Prostate gland (tissue), 2 donors: ENCODE results near the gene STAG2. TPM values are rescaled to one million over a fixed set of nuclear protein-coding genes. Genes with fewer than 3 reads are reported as not detected.

Experiments used
- DNase-seq: peaks from one replicate; pipeline ENCODE4 v3.0.0-alpha.2; 2019; ENCODE audit warnings: low spot score
- H3K27ac ChIP-seq, 2 donors: fragments of 200-600 bp; sonication (generic); 2 replicates each; pipeline ENCODE4 v1.5.1; 2017 to 2019
- H3K27me3 ChIP-seq: fragments of 200-600 bp; sonication (generic); replicated peaks from 2 replicates; pipeline ENCODE4 v1.5.1; 2019; ENCODE audit not compliant: insufficient read depth
- H3K36me3 ChIP-seq, 2 donors: fragments of 200-600 bp; sonication (generic); 1 replicate in 1 of 2; 2 replicates in 1 of 2; pipeline versions ENCODE4 v1.5.1 to v1.8.1; 2017 to 2019
- H3K4me1 ChIP-seq: fragments of 200-600 bp; sonication (generic); replicated peaks from 2 replicates; pipeline ENCODE4 v1.5.1; 2019
- H3K4me3 ChIP-seq, 2 donors: fragments of 200-600 bp; sonication (generic); 2 replicates each; pipeline ENCODE4 v1.5.1; 2017 to 2019
- H3K9me3 ChIP-seq: fragments of 200-600 bp; sonication (generic); 2 replicates; pipeline ENCODE4 v1.5.1; 2017
- CTCF ChIP-seq, 4 experiments: fragments of 200-600 bp in 2 of 4; fragments of 450-650 bp in 2 of 4; sonication (generic) in 2 of 4; IDR thresholded peaks; 1 replicate in 3 of 4; 2 replicates in 1 of 4; pipeline ENCODE4 v1.5.1; 2016 to 2019; ENCODE audit warnings: antibody characterized with exemption in 4 of 4, mild to moderate bottlenecking in 2 of 4, moderate library complexity in 2 of 4
- POLR2A ChIP-seq: fragments of 450-650 bp; IDR thresholded peaks from one replicate; pipeline ENCODE4 v1.6.1; 2016; ENCODE audit warnings: antibody characterized with exemption, mild to moderate bottlenecking
- POLR2AphosphoS5 ChIP-seq: sonication (generic); formaldehyde crosslinking; IDR thresholded peaks from one replicate; pipeline ENCODE4 v1.6.1; 2017; ENCODE audit warnings: antibody characterized with exemption
- WGBS: methylation state at CpG from one replicate; pipeline ENCODE4 v1.1.5; 2018; 5-methylcytosine and 5-hydroxymethylcytosine counted together
- intact Hi-C: fragments of 100-400 bp; cut with DNase I; formaldehyde crosslinking; loops from one replicate; pipeline ENCODE4 v1.14.2; 2022
- total RNA-seq, 2 donors: library from RNA; depleted of rRNA; stranded (reverse); fragments of >200 nt; gene quantifications; one replicate each; pipeline ENCODE4 v1.1.0, GENCODE V29; 2016

The STAG2 gene
- total RNA-seq: 10 to 100 TPM; 32.6 to 51.2 TPM

GRCh38 chrX:123961268-123962005, at the start of gene STAG2:
Gene STAG2, plus strand, starts transcription at chrX:123961706. Its CDS starts 60,922 bp downstream, at chrX:124022628.
- WGBS: 0% methylated on average over 18 of the region's 38 CpGs
- intact Hi-C loops: loop anchor here (5.0 kb wide), 1 partner anchor 56 kb away; no protein-coding TSS in a partner anchor
- Histone ChIP-seq H3K27me3 (no peaks in the 10 kb centered on the region), H3K36me3 (no peaks in the 10 kb centered on the region), H3K4me3 (peak within 1 kb of the TSS; percentile 49 to 57), H3K27ac (peak within 1 kb of the TSS; percentile 98 to 99), H3K9me3 (no peaks in the 10 kb centered on the region), H3K4me1 (no peaks in the 10 kb centered on the region)
- TF ChIP-seq CTCF (IDR thresholded peaks at IDR 0.05) (no peak), POLR2A (peak; percentile 53), POLR2AphosphoS5 (peak; percentile 44)
- peak; percentile 77 for DNase-seq

- no peaks in the 10 kb centered on the region for H3K4me1 ChIP-seq
- H3K27ac ChIP-seq: no peak overlapping the region
- intact Hi-C loops: no loop called here
- H3K27me3 ChIP-seq: no peaks in the 10 kb centered on the region
- DNase-seq: no peak
- H3K9me3 ChIP-seq: no peaks in the 10 kb centered on the region
- no peak overlapping the region for H3K4me3 ChIP-seq
- TF ChIP-seq POLR2AphosphoS5 (no peak), POLR2A (no peak), CTCF (IDR thresholded peaks at IDR 0.05) (no peak)
- no peaks in the 10 kb centered on the region for H3K36me3 ChIP-seq
These were observed 44.4 kb upstream of the STAG2 start for GRCh38 chrX:123917069-123917468.

- no peaks in the 10 kb centered on the region for H3K4me1 ChIP-seq
- H3K9me3 ChIP-seq: no peaks in the 10 kb centered on the region
- 56% methylated on average over 4 of the region's 4 CpGs for WGBS
- no peaks in the 10 kb centered on the region for H3K27me3 ChIP-seq
- intact Hi-C loops: no loop called here
- H3K4me3 ChIP-seq: no peak overlapping the region
- DNase-seq: no peak
- no peak overlapping the region for H3K27ac ChIP-seq
- H3K36me3 ChIP-seq: no peaks in the 10 kb centered on the region
- TF ChIP-seq CTCF (IDR thresholded peaks at IDR 0.05): no peak
- TF ChIP-seq POLR2A: no peak
- no peak for TF ChIP-seq POLR2AphosphoS5
These were observed 43.3 kb upstream of the STAG2 start for GRCh38 chrX:123918106-123918721.

- no peaks in the 10 kb centered on the region for H3K36me3 ChIP-seq
- intact Hi-C loops: no loop called here
- H3K4me1 ChIP-seq: no peaks in the 10 kb centered on the region
- no peak overlapping the region for H3K27ac ChIP-seq
- H3K4me3 ChIP-seq: no peak overlapping the region
- 78% methylated on average over 1 of the region's 1 CpG for WGBS
- H3K27me3 ChIP-seq: no peaks in the 10 kb centered on the region
- DNase-seq: no peak
- no peaks in the 10 kb centered on the region for H3K9me3 ChIP-seq
- TF ChIP-seq POLR2AphosphoS5 (no peak), CTCF (IDR thresholded peaks at IDR 0.05) (no peak), POLR2A (no peak)
These were observed 41.3 kb upstream of the STAG2 start for GRCh38 chrX:123920105-123920785.
